SK-N-SH treated with all-trans-retinoic acid at 6 μM for 48 hours (cell line): ENCODE data around the gene ULK4.

Experiments
- ARNTL ChIP-seq: fragments of 450-650 bp; formaldehyde crosslinking; IDR thresholded peaks from 2 replicates; pipeline ENCODE4 v1.5.0; 2020; ENCODE audit warnings: low read depth, mild to moderate bottlenecking, moderate library complexity, borderline replicate concordance
- BACH2 ChIP-seq: fragments of 250-450 bp; sonication (Bioruptor Pico); IDR thresholded peaks from 2 replicates; pipeline ENCODE4 v1.9.0; 2021; ENCODE audit warnings: mild to moderate bottlenecking, borderline replicate concordance
- ESRRG ChIP-seq: fragments of 250-450 bp; sonication (Bioruptor Pico); IDR thresholded peaks from 2 replicates; pipeline ENCODE4 v1.6.1; 2021; ENCODE audit warnings: mild to moderate bottlenecking
- ISL1 ChIP-seq: fragments of 250-450 bp; sonication (Bioruptor Pico); IDR thresholded peaks from 2 replicates; pipeline ENCODE4 v2.1.2; 2022; ENCODE audit warnings: mild to moderate bottlenecking, moderate library complexity
- ZC3H10 ChIP-seq: fragments of 250-450 bp; sonication (Bioruptor Pico); IDR thresholded peaks from 2 replicates; pipeline ENCODE4 v1.5.1; 2021; ENCODE audit warnings: mild to moderate bottlenecking, moderate library complexity
- ZFP30 ChIP-seq: fragments of 450-650 bp; formaldehyde crosslinking; IDR thresholded peaks from 2 replicates; pipeline ENCODE4 v1.5.0; 2022; ENCODE audit warnings: mild to moderate bottlenecking, moderate library complexity
- TF ChIP-seq, protein P1 (sequence below): fragments of 250-450 bp; sonication (Bioruptor Pico); IDR thresholded peaks from 2 replicates; pipeline ENCODE4 v1.8.0; 2020; ENCODE audit warnings: mild to moderate bottlenecking, moderate library complexity, borderline replicate concordance
- TF ChIP-seq, protein P2 (sequence below): fragments of 250-450 bp; sonication (Bioruptor Pico); IDR thresholded peaks from 2 replicates; pipeline ENCODE4 v1.5.1; 2020; ENCODE audit warnings: low read depth, mild to moderate bottlenecking, moderate library complexity

DNA sequence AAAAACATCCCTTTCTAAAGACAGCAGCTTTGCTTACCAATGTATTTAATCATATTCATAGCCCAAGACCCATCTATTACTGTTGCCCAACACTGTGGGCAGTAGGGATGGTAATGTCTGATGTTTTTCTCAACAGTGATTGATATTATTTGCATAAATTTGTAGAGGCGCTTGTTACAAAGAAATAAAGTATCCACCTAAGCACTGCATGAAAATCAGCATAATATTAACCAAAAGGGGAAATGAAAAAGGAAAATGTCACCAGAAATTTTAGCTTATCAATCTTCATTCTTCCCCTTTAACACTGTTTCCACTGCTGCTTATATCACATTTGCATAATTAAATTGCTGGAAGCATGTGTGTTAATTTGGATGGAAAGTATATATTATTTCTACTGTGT is 622.1 kb downstream of the ULK4 start:
- TF ChIP-seq ISL1 (CRISPR knock-in tag): no peak
- TF ChIP-seq, protein P1, sequence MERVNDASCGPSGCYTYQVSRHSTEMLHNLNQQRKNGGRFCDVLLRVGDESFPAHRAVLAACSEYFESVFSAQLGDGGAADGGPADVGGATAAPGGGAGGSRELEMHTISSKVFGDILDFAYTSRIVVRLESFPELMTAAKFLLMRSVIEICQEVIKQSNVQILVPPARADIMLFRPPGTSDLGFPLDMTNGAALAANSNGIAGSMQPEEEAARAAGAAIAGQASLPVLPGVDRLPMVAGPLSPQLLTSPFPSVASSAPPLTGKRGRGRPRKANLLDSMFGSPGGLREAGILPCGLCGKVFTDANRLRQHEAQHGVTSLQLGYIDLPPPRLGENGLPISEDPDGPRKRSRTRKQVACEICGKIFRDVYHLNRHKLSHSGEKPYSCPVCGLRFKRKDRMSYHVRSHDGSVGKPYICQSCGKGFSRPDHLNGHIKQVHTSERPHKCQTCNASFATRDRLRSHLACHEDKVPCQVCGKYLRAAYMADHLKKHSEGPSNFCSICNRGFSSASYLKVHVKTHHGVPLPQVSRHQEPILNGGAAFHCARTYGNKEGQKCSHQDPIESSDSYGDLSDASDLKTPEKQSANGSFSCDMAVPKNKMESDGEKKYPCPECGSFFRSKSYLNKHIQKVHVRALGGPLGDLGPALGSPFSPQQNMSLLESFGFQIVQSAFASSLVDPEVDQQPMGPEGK (CRISPR knock-in tag): no peak
- TF ChIP-seq BACH2 (CRISPR knock-in tag): no peak
- no peak for TF ChIP-seq ARNTL
- TF ChIP-seq, protein P2, sequence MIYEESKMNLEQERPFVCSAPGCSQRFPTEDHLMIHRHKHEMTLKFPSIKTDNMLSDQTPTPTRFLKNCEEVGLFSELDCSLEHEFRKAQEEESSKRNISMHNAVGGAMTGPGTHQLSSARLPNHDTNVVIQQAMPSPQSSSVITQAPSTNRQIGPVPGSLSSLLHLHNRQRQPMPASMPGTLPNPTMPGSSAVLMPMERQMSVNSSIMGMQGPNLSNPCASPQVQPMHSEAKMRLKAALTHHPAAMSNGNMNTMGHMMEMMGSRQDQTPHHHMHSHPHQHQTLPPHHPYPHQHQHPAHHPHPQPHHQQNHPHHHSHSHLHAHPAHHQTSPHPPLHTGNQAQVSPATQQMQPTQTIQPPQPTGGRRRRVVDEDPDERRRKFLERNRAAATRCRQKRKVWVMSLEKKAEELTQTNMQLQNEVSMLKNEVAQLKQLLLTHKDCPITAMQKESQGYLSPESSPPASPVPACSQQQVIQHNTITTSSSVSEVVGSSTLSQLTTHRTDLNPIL (CRISPR knock-in tag): no peak
- TF ChIP-seq ESRRG (CRISPR knock-in tag): no peak
- TF ChIP-seq ZFP30 (CRISPR knock-in tag): no peak
- no peak for TF ChIP-seq ZC3H10 (CRISPR knock-in tag)
